Measurements from ENCODE around the gene ASXL2.
"Not testable (repeated sequence)": the region's sequence is repeated elsewhere in the genome, so short reads cannot be mapped to it uniquely, and the experiment has no call there.

The ASXL2 gene

GRCh38 chr2:25838152-25838756 lies 40.0 kb downstream of the ASXL2 start:
- DNase-seq (ENCODE audit: low read depth), result no peak
- TF ChIP-seq, protein P1, sequence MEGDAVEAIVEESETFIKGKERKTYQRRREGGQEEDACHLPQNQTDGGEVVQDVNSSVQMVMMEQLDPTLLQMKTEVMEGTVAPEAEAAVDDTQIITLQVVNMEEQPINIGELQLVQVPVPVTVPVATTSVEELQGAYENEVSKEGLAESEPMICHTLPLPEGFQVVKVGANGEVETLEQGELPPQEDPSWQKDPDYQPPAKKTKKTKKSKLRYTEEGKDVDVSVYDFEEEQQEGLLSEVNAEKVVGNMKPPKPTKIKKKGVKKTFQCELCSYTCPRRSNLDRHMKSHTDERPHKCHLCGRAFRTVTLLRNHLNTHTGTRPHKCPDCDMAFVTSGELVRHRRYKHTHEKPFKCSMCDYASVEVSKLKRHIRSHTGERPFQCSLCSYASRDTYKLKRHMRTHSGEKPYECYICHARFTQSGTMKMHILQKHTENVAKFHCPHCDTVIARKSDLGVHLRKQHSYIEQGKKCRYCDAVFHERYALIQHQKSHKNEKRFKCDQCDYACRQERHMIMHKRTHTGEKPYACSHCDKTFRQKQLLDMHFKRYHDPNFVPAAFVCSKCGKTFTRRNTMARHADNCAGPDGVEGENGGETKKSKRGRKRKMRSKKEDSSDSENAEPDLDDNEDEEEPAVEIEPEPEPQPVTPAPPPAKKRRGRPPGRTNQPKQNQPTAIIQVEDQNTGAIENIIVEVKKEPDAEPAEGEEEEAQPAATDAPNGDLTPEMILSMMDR (conservative IDR thresholded peaks at IDR 0.05; ENCODE audit: low read length), result no peak

DNA sequence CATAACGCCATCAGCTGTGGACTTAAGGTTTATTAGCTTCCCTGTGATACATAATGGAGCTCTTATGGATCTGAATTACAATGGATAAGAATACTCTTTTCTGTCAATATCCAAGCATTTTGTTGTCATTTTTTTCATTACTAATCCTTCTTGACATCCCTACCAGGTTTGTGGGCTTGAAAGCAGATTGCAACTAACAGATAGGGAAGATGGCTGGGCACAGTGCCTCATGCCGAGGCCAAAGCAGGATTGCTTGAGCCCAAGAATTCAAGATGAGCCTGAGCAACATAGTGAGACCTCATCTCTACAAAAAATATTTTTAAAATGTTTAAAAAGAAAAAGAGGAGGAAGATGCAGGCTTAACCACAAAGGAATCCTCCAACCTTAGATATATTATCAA lies 42.4 kb downstream of the ASXL2 start:
- TF ChIP-seq, protein P1 (conservative IDR thresholded peaks at IDR 0.05; ENCODE audit: low read length), result no peak
- no peak for DNase-seq (ENCODE audit: low read depth)
- H3K4me3 ChIP-seq (ENCODE audit: low read length), result no peak overlapping the region

More at GRCh38 chr2:25838152-25838756, 40.0 kb downstream of the ASXL2 start:
- H3K4me3 ChIP-seq (ENCODE audit: low read length), result no peak overlapping the region

DNA sequence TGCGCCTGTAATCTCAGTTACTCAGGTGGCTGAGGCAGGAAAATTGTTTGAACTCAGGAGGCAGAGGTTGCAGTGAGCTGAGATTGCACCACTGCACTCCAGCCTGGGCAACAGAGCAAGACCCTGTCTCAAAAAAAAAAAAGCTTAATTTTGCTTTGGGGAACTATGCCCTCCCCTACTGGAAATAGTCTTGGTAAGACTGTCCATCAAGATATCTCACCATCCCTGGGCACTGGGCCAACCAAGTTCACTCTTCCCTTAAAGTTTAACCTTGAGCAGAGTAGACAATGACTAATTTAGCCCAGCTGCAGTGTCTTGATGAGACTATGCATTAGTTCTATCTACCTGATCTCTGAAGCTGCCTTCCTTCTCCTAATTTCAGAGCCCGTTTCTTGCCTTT lies 44.7 kb downstream of the ASXL2 start:
- TF ChIP-seq, protein P1 (conservative IDR thresholded peaks at IDR 0.05; ENCODE audit: low read length), result no peak
- DNase-seq (ENCODE audit: low read depth), result no peak
- H3K4me3 ChIP-seq (ENCODE audit: low read length), result no peak overlapping the region

GRCh38 chr2:25832897-25833296 lies 45.4 kb downstream of the ASXL2 start:
- TF ChIP-seq, protein P1 (conservative IDR thresholded peaks at IDR 0.05; ENCODE audit: low read length), result no peak
- H3K4me3 ChIP-seq (ENCODE audit: low read length), result no peak overlapping the region
- no peak for DNase-seq (ENCODE audit: low read depth)

DNA sequence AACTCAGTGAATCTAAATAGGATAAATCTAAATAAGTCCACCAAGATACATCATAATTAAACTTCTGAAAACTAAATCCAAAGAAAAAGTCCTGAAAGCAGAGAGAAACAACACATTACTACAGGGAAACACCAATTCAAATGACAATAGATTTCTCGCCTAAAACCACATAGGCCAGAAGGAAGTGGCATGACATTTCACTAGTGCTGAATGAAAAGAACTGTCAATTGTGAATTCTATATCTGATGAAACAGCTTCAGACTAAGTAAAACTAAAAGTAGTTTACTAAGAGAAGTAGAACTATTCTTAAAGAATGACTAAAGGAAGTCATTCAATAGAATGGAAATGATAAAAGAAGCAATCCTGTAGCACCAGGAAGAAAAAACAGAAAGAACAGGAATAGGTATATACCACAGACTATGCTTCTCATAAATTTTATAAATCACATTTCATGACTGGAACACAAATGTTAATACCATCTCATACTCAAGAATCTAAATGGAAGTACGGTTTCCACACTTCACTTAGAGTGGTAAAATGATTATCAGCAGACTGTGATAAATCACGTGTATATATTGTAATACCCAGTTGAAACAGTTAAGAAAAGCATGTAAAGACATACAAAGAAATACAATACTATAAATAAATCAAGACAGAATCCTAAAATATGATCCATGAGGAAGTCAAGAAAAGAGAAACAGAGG lies 46.4 kb downstream of the ASXL2 start:
- TF ChIP-seq, protein P1 (conservative IDR thresholded peaks at IDR 0.05; ENCODE audit: low read length), result no peak
- no peak for DNase-seq (ENCODE audit: low read depth)
- H3K4me3 ChIP-seq (ENCODE audit: low read length), result no peak overlapping the region

GRCh38 chr2:25829828-25830227 lies 48.5 kb downstream of the ASXL2 start:
- TF ChIP-seq, protein P1 (conservative IDR thresholded peaks at IDR 0.05; ENCODE audit: low read length), result no peak
- DNase-seq (ENCODE audit: low read depth), result no peak

DNA sequence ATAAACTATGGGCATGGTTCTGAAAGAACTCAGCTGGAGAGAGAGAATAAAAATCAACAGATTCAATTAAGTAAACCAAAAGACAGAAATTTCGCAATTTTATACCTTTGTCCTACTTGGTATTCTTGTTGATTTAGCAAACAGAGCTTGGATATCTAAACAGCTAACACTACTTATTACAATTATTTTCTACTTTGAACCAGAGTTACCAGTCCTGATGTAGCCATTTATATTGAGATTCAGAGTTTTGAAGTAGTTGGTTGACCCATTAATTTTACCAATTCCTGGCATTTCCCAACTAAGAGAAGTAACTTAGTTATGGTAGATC lies 48.9 kb downstream of the ASXL2 start:
- H3K4me3 ChIP-seq (ENCODE audit: low read length), result no peak overlapping the region
- no peak for DNase-seq (ENCODE audit: low read depth)
- TF ChIP-seq, protein P1 (conservative IDR thresholded peaks at IDR 0.05; ENCODE audit: low read length), result no peak

More at GRCh38 chr2:25829828-25830227, 48.5 kb downstream of the ASXL2 start:
- H3K4me3 ChIP-seq (ENCODE audit: low read length), result no peak overlapping the region

DNA sequence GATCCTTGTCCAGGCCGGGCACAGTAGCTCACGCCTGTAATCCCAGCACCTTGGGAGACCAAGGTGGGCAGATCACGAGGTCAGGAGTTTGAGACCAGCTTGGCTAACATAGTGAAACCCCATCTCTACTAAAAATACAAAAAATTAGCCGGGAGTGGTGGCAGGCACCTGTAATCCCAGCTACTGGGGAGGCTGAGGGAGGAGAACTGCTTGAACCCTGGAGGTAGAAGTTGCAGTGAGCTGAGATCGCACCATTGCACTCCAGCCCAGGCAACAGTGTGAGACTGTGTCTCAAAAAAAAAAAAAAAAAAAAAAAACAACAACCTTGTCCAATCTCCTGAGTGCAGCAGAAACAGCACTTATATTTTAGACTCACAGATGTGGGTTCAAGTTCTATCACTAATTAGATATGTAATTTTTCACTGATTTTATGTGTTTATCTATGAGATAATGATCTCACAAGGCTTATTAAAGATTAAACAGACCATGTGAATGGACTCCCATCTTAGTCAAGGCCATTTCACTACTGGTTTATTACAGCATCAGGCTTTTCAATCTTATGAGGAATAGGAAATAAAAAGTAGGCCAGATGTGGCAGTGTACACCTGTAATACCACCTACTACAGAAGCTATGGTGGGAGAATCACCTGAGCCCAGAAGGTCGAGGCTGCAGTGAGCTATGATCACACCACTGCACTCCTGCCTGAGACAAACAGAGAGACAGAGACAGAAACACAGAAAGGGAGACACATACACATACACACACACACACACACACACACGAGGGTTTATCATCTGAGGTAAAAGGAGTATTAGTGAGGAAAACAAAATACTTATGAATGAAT lies 49.5 kb downstream of the ASXL2 start:
- not testable (repeated sequence) for DNase-seq (ENCODE audit: low read depth); H3K4me3 ChIP-seq (ENCODE audit: low read length)

All from AG10803 (cell line).